ENCODE results near the gene TMEM219. TPM values are rescaled to one million over a fixed set of nuclear protein-coding genes. Genes with fewer than 3 reads are reported as not detected.
"Not testable (repeated sequence)": the region's sequence is repeated elsewhere in the genome, so short reads cannot be mapped to it uniquely, and the experiment has no call there.

The TMEM219 gene
- total RNA-seq, 2 donors from 2014 or later, result 122 to 136 TPM

GRCh38 chr16:30017277-30017656 is 55.4 kb downstream of the TMEM219 start:
- 91 to 100% methylated on average over 2 of the region's 2 CpGs for WGBS, 2 experiments (ENCODE audit: insufficient coverage in 1 of 2, insufficient read length in 1 of 2)
- H3K4me3 Mint-ChIP-seq, result no peak overlapping the region
- peaks cover 1% of the 10 kb centered on the region for H3K27me3 ChIP-seq (ENCODE audit: control insufficient read depth, insufficient read depth, low read length, poor library complexity, severe bottlenecking)

GRCh38 chr16:30017937-30018336 is 56.1 kb downstream of the TMEM219 start:
- not testable (repeated sequence) for H3K4me1 ChIP-seq (ENCODE audit: control insufficient read depth, insufficient read depth, low read length); H3K27ac ChIP-seq (ENCODE audit: low read depth, low read length); H3K4me1 Mint-ChIP-seq; H3K27me3 Mint-ChIP-seq (ENCODE audit: insufficient read depth); H3K27ac Mint-ChIP-seq; H3K4me3 ChIP-seq (ENCODE audit: low read length); H3K27me3 ChIP-seq (ENCODE audit: control insufficient read depth, insufficient read depth, low read length, poor library complexity, severe bottlenecking); H3K9me3 ChIP-seq (ENCODE audit: control insufficient read depth, low read length); H3K4me3 Mint-ChIP-seq; H3K9ac ChIP-seq (ENCODE audit: extremely low read depth, low read length, poor library complexity, severe bottlenecking); H3K36me3 Mint-ChIP-seq (ENCODE audit: low read depth); H3K36me3 ChIP-seq (ENCODE audit: control insufficient read depth, insufficient read depth, low read length); DNase-seq; H3K9me3 Mint-ChIP-seq
- 98 to 100% methylated on average over 1 to 2 of the region's 4 CpGs for WGBS, 2 experiments (ENCODE audit: insufficient coverage in 1 of 2, insufficient read length in 1 of 2)

More at GRCh38 chr16:30017277-30017656, 55.4 kb downstream of the TMEM219 start:
- Mint-ChIP-seq H3K9me3 (no peaks in the 10 kb centered on the region), H3K27me3 (ENCODE audit: insufficient read depth) (peaks cover 14% of the 10 kb centered on the region), H3K27ac (no peak overlapping the region), H3K36me3 (ENCODE audit: low read depth) (no peaks in the 10 kb centered on the region), H3K4me1 (no peaks in the 10 kb centered on the region)
- H3K9ac ChIP-seq (ENCODE audit: extremely low read depth, low read length, poor library complexity, severe bottlenecking), result no peak overlapping the region
- no peak overlapping the region for H3K4me3 ChIP-seq (ENCODE audit: low read length)
- no peak for TF ChIP-seq CTCF (conservative IDR thresholded peaks at IDR 0.05)
- H3K36me3 ChIP-seq (ENCODE audit: control insufficient read depth, insufficient read depth, low read length), result no peaks in the 10 kb centered on the region
- H3K4me1 ChIP-seq (ENCODE audit: control insufficient read depth, insufficient read depth, low read length), result no peaks in the 10 kb centered on the region
- no peak for DNase-seq
- H3K27ac ChIP-seq (ENCODE audit: low read depth, low read length), result no peak overlapping the region
- no peaks in the 10 kb centered on the region for H3K9me3 ChIP-seq (ENCODE audit: control insufficient read depth, low read length)

GRCh38 chr16:30018731-30019158 is 56.9 kb downstream of the TMEM219 start:
- H3K36me3 ChIP-seq (ENCODE audit: control insufficient read depth, insufficient read depth, low read length), result no peaks in the 10 kb centered on the region
- H3K9ac ChIP-seq (ENCODE audit: extremely low read depth, low read length, poor library complexity, severe bottlenecking), result no peak overlapping the region
- peaks cover 7% of the 10 kb centered on the region for H3K27me3 Mint-ChIP-seq (ENCODE audit: insufficient read depth)
- H3K27me3 ChIP-seq (ENCODE audit: control insufficient read depth, insufficient read depth, low read length, poor library complexity, severe bottlenecking), result no peaks in the 10 kb centered on the region
- H3K4me1 Mint-ChIP-seq, result no peaks in the 10 kb centered on the region
- no peaks in the 10 kb centered on the region for H3K9me3 ChIP-seq (ENCODE audit: control insufficient read depth, low read length)
- 64 to 83% methylated on average over 2 to 4 of the region's 4 CpGs for WGBS, 2 experiments (ENCODE audit: insufficient coverage in 1 of 2, insufficient read length in 1 of 2)
- no peak overlapping the region for H3K27ac ChIP-seq (ENCODE audit: low read depth, low read length)
- H3K4me3 ChIP-seq (ENCODE audit: low read length), result no peak overlapping the region
- no peaks in the 10 kb centered on the region for H3K4me1 ChIP-seq (ENCODE audit: control insufficient read depth, insufficient read depth, low read length)
- no peak overlapping the region for H3K4me3 Mint-ChIP-seq
- no peak overlapping the region for H3K27ac Mint-ChIP-seq
- no peak for DNase-seq
- H3K36me3 Mint-ChIP-seq (ENCODE audit: low read depth), result no peaks in the 10 kb centered on the region
- no peaks in the 10 kb centered on the region for H3K9me3 Mint-ChIP-seq
- TF ChIP-seq CTCF (conservative IDR thresholded peaks at IDR 0.05), result no peak

Other genes starting within 250 kb of the TMEM219 start
- not detected for gene C16orf54, start 216.1 kb upstream of the TMEM219 start, total RNA-seq
- not detected for gene ZG16, start 183.8 kb upstream of the TMEM219 start, total RNA-seq
- gene KIF22, start 171.3 kb upstream of the TMEM219 start, total RNA-seq, result 100 to 1,000 TPM in 1 of 2 donors, 10 to 100 TPM in 1; 94.7 to 130 TPM
- 100 to 1,000 TPM; 320 to 325 TPM for gene MAZ, start 155.6 kb upstream of the TMEM219 start, total RNA-seq
- 10 to 100 TPM in 1 of 2 donors, 1 to 10 TPM in 1; 8.2 to 15.7 TPM for gene PRRT2, start 149.9 kb upstream of the TMEM219 start, total RNA-seq
- gene PAGR1, start 145.9 kb upstream of the TMEM219 start, total RNA-seq, result 10 to 100 TPM; 43.0 to 65.7 TPM
- gene MVP, start 141.6 kb upstream of the TMEM219 start, total RNA-seq, result 1 to 10 TPM; 3.0 to 8.0 TPM
- gene CDIPT, start 98.9 kb upstream of the TMEM219 start, total RNA-seq, result 10 to 100 TPM; 63.4 to 68.4 TPM
- 10 to 100 TPM; 44.0 to 52.1 TPM for gene SEZ6L2, start 62.5 kb upstream of the TMEM219 start, total RNA-seq
- 1 to 10 TPM; 6.1 to 8.7 TPM for gene ASPHD1, start 61.6 kb upstream of the TMEM219 start, total RNA-seq
- 10 to 100 TPM; 21.5 to 27.5 TPM for gene KCTD13, start 35.9 kb upstream of the TMEM219 start, total RNA-seq
- gene TAOK2, start 11.8 kb downstream of the TMEM219 start, total RNA-seq, result 10 to 100 TPM; 44.6 to 50.2 TPM
- gene HIRIP3, start 33.5 kb downstream of the TMEM219 start, total RNA-seq, result 10 to 100 TPM in 1 of 2 donors, 1 to 10 TPM in 1; 9.4 to 13.9 TPM
- 10 to 100 TPM; 77.4 to 80.1 TPM for gene INO80E, start 34.2 kb downstream of the TMEM219 start, total RNA-seq
- gene DOC2A, start 48.9 kb downstream of the TMEM219 start, total RNA-seq, result 1 to 10 TPM; 6.2 to 9.9 TPM
- not detected for gene C16orf92, start 61.1 kb downstream of the TMEM219 start, total RNA-seq
- 1 to 10 TPM; 3.3 to 3.5 TPM for gene TLCD3B, start 69.2 kb downstream of the TMEM219 start, total RNA-seq
- 100 to 1,000 TPM; 645 to 652 TPM for gene ALDOA, start 103.7 kb downstream of the TMEM219 start, total RNA-seq
- gene PPP4C, start 113.9 kb downstream of the TMEM219 start, total RNA-seq, result 100 to 1,000 TPM; 150 to 151 TPM
- gene TBX6, start 129.8 kb downstream of the TMEM219 start, total RNA-seq, result 1 to 10 TPM; 3.0 to 6.3 TPM
- 10 to 100 TPM; 42.0 to 57.2 TPM for gene YPEL3, start 134.1 kb downstream of the TMEM219 start, total RNA-seq
- 1 to 10 TPM; 2.7 to 6.5 TPM for gene GDPD3, start 151.5 kb downstream of the TMEM219 start, total RNA-seq
- gene MAPK3, start 161.1 kb downstream of the TMEM219 start, total RNA-seq, result 10 to 100 TPM; 53.8 to 62.0 TPM
- 1 to 10 TPM in 1 of 2 donors, under 1 TPM in 1; 0.93 to 2.1 TPM for gene CORO1A, start 221.5 kb downstream of the TMEM219 start, total RNA-seq
- gene BOLA2B, start 231.6 kb downstream of the TMEM219 start, total RNA-seq, result 100 to 1,000 TPM; 125 to 134 TPM
- gene SLX1A, start 231.8 kb downstream of the TMEM219 start, total RNA-seq, result 10 to 100 TPM; 37.7 to 48.8 TPM
- 10 to 100 TPM; 14.5 to 22.1 TPM for gene SULT1A3, start 237.2 kb downstream of the TMEM219 start, total RNA-seq